T-helper 1 cell treated with Interleukin-12 subunit alpha and Interleukin-12 subunit beta and Interleukin-4 antibody, amounts not matched to agents 30 ng/mL and 1 ng/mL, for 36 hours (primary cell): ENCODE results near the gene ANKRD53. TPM values are rescaled to one million over a fixed set of nuclear protein-coding genes. Genes with fewer than 3 reads are reported as not detected.
"Not testable (repeated sequence)": the region's sequence is repeated elsewhere in the genome, so short reads cannot be mapped to it uniquely, and the experiment has no call there.

Experiments used
- intact Hi-C: fragments of 100-400 bp; cut with micrococcal nuclease; formaldehyde crosslinking; loops from one replicate; pipeline ENCODE4 v1.15.1; 2024
- total RNA-seq: library from RNA; stranded (reverse); gene quantifications from 2 replicates; pipeline ENCODE4 v1.2.3, GENCODE V29; 2022

ANKRD53 gene
- total RNA-seq, 1 donor from 2014 or later, result not detected

- intact Hi-C loops, result no loop called here
Measured at GRCh38 chr2:70988151-70988550, 9.7 kb downstream of the ANKRD53 start.

GRCh38 chr2:70988726-70989648, 10.6 kb downstream of the ANKRD53 start:
- intact Hi-C loops, result no loop called here

DNA sequence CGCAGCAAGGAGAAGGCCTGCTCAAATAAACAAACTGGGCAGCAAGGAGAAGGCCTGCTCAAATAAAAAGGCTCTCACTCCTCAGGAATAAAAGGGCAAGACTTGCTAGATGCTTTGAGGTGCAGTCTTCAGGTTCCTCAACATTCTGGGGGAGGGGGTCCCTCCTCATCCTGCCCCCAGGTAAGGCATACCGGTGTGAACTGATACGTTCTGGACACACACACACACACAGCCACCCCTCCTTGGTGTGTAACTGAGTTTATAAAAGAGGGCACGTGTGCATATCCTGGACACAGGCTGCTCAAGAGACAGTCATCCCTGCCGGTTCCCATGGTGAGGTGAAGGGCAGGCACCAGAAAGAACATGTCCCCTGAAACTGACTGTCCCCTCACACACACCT, 11.8 kb downstream of the ANKRD53 start:
- intact Hi-C loops, result loop anchor here (5.0 kb wide), 1 partner anchor 688 kb away; the partner anchor contains the start of gene FAM136A

DNA sequence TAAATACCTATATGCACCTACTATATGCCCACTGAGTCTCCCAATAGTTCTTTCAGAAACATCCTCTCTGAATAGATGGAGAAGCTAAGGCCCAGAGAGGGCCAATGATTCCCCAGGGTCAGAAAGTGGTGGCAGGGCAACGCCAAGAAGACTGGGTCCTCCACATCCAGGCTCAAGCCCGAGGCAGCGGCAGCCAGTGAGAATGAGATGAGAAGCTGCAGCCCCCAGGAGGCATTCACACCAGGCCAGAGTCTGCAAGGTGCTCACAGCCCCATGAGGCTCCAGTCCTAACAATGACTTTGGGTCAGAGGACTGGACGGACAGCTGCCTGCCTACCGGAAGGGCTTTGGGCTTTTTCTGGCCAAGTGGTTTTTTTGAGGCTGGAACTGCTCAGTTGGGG, 12.7 kb downstream of the ANKRD53 start:
- intact Hi-C loops, result loop anchor here (5.0 kb wide), 1 partner anchor 689 kb away; the partner anchor contains the start of gene FAM136A

DNA sequence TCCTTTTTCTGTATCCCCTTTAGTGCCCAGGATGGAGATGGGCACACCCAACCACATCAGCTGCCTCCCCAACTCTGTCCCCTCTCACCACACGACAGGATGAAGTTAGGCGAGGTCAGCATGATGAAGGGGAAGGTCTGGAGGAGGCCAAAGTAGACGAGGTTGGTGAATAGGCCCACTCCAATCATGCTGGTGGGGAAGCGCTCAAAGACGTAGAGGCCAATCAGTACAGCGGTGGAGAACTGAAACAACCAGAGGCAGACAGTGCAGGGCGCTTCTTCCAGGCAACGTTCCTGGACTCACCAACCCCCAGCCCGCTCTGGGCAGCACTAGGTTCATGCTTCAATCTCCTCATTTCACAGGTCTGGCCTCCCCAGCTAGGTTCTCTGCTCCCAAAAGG, 13.3 kb downstream of the ANKRD53 start:
- intact Hi-C loops, result loop anchor here (5.0 kb wide), 1 partner anchor 689 kb away; the partner anchor contains the start of gene FAM136A

DNA sequence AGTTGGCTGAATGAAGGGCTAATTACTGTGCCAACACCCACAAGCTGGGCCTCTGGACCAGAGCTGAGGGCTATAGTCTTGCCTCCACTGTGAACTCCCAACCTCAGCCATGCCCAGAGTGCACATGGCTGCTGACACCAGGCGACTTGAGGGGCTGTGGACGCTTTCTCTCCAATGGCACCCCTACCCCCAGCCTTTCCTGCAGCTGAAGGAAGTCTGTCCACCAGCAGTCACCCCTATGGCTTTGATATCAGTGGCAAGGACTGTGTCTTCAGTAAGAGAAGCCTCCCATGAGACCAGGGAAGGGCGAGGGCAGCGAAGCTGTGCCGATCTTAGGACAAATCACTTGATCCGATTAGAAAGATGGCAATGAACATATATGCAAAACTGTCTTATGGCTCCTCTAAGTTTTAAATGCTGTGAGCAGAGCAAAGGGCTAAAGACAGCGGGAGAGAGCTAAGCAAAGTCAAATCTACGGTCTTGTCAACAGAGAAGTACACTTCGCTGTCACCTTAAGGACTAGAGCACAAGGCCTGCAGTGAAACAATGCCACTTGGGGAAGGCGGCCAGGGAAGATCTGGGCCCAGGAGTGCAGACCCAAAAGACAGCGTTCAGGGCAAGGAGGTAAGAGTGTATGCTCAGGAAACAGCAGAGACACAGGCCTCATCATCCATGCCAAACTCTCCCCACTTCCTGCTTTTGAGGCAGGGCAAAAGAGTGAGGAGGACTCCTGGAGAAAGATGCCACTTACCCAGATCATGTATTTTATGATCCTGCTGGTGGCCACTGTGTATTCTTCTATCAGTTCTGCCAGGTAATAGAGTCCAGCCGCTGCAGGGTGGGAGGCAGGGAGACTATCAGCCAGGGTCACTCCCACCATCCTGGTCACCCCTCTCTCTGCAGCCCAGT, 14.8 kb downstream of the ANKRD53 start:
- intact Hi-C loops, result loop anchor here (5.0 kb wide), 1 partner anchor 691 kb away; the partner anchor contains the start of gene FAM136A

GRCh38 chr2:70994009-70994698, 15.7 kb downstream of the ANKRD53 start:
- intact Hi-C loops, result loop anchor here (1.0 to 5.0 kb wide), 5 partner anchors 9 to 692 kb away; partner anchors contain the start of genes FAM136A, MCEE, MPHOSPH10 and NAGK

DNA sequence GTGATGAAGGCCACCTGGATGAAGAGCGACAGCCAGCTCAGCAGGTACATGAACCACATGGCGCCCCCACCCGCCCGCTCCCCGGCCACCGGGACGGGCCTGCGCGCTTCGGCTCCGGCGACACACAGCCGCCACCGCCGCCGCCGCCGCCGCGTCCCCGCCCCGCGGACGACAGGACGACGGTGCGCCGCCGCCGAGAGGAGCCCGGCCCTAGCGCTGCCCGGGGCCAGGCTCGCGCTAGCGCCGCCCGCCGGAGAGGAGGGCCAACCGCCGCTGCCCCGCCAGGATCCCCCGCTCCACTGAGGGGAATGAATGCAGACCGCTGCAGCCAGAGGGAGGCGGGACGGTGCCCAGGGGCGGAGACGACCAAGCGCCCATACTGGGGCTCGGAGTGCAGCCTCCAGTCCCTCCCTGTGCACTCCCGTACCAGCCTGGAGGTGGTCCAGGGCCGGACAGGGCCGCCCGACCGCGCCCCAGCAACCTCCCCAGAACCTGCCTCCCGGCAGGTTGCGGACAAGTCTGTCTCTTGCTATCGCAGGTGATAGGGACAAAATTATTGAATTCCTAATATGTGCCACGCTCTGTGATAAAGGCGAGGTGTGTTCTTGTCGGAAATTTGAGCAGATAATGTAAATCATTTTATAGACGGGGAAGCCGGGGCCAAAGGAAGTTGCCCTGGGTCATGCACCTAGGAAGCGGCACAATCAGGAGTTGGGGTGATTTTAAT, 16.4 kb downstream of the ANKRD53 start, which contains the start of gene TEX261:
Gene TEX261, minus strand, starts transcription at position 175 of the 727 bp plus-strand sequence. Its CDS starts 116 bp downstream, at position 59.
- intact Hi-C loops, result loop anchor here (1.0 to 5.0 kb wide), 8 partner anchors 10 to 1608 kb away; partner anchors contain the start of genes FAM136A, GFPT1, MCEE and MPHOSPH10

GRCh38 chr2:70995426-70995729, 16.9 kb downstream of the ANKRD53 start:
- intact Hi-C loops, result loop anchor here (1.0 kb wide), 3 partner anchors 30 to 1608 kb away; partner anchors contain the start of genes GFPT1 and PAIP2B

GRCh38 chr2:70998885-70999284, 20.5 kb downstream of the ANKRD53 start:
- intact Hi-C loops, result not testable (repeated sequence)

DNA sequence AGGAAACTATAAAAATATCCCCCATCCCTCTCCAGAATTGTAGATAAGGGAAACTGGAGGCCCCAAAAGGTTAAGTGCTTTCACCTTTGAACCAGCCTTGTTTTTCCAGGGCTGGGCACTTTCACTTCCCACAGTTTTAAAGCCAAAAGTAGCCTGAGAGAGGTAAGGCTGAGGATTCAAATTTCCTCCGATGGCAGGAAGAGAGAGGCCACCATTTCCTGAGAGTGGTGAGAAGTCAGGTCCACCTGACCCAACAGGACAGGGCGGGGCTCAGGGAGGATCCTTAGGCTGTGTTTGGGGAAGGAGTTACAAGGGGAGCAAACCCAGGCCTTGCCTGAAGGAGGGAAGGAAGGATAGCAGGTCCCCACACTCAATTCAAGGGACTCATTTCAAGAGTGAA, 20.9 kb downstream of the ANKRD53 start:
- intact Hi-C loops, result no loop called here

- intact Hi-C loops, result not testable (repeated sequence)
Measured at GRCh38 chr2:70999931-71000330, 21.5 kb downstream of the ANKRD53 start.

DNA sequence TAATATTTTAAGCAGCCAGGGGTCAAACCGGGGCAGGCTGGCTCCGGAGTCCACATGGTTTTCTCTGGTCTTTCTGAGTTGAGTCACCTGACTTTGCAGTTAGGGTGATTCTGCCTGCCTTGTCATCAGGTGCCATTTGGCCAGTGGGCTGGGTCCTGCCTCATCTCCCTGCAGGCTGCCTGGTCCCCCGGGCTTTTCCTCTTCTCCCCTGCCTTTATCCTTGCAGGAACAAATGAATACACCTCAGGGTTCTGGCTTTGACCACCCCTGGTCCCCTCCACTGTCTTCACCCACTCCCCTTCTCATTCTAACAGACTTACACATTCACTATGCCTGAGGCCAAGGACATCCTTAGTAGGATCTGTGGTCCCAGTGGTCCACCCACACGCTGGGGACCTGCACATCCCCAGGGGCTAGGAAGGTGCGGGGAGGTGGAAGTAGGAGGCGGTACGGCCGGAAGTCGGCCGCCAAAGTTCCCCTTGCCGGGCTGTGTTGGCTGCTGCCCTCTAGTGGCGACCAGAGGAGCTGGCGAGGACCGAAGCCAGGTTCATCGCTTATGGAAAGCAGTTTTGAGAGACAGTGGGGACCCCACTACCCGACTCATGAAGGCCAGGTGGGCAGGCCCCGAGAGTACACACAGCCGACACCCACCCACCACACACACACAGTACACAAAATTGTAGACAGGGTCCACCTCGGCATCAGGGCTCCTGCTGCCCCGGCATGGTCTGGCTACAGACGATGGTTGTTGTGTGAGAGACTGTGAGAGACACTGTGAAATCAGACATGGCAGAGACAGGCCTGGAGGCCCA, 22.6 kb downstream of the ANKRD53 start:
- intact Hi-C loops, result loop anchor here (1.0 kb wide), 5 partner anchors 16 to 226 kb away; partner anchors contain the start of genes NAGK and PAIP2B

DNA sequence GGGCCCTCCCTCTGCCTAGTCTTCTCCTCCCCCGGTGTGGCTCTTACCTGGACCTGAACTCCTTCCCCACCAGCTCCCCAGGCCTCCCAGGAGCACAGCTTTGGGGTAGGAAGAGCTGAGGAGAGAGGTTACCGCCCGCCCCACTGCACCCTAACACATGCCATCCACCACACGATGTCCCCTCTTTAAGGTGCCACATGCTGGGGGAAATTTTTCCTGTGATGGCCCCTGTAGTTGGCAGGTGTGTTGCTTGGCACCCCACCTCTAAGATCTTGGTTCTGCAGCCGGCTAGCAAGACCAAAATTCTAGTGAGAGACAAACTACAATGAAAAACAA, 23.1 kb downstream of the ANKRD53 start:
- intact Hi-C loops, result loop anchor here (1.0 kb wide), 5 partner anchors 16 to 226 kb away; partner anchors contain the start of genes NAGK and PAIP2B

DNA sequence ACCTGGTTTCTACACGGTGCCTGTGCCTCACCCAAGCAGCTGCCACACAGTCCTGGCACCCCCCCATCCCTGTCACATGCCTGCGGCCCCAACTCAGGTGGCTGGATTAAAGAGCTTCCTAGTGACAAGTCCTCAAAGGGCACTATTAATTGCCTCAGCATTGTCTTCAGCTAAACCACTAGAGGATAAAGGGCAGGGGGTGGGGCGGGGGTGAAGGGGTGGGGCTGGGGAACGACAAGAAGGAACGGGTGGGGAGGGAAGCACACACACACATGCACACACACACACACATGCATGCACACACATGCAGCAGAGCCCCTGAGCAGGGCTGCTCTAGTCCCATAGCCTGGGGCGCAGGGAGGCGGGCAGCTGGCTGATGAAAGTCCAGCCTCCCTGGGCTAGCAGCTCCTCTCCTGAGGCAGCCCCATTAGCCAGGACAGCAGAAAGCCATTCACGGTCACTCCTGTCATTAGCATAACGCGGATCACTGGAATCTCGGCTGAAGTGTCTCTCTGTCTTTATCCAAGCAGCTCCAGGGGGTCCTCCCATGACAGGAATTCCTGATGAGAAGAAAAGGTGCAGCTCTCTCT, 23.6 kb downstream of the ANKRD53 start:
- intact Hi-C loops, result loop anchor here (1.0 kb wide), 5 partner anchors 17 to 225 kb away; partner anchors contain the start of genes NAGK and PAIP2B

GRCh38 chr2:71003396-71003795, 25.0 kb downstream of the ANKRD53 start:
- intact Hi-C loops, result no loop called here

- intact Hi-C loops, result no loop called here
Measured at GRCh38 chr2:71003966-71004755, 25.7 kb downstream of the ANKRD53 start.

DNA sequence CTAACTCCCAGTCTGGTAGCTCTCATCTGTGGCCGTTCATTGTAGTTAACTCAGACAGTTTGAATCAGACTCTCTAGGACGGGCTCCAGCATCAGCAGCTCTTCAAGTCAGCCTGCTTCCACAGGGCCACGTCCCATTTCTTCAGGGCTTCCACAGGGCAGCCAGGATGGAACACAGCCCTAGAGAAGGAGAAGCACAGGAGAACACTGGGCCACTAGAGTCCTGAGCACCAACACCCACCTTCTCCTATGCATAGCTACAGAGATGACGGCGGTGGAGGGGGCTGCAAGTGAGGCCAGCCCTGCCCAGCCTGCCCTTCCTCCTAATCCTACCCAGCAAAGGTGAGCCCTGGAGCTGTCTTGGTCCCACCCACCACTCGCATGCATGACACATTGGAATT, 26.4 kb downstream of the ANKRD53 start:
- intact Hi-C loops, result no loop called here
